Subcutaneous adipose tissue (tissue), 4 donors: Measurements from ENCODE around the gene TAF12. TPM values are rescaled to one million over a fixed set of nuclear protein-coding genes. Genes with fewer than 3 reads are reported as not detected.

Experiments
- CTCF ChIP-seq: fragments of 450-650 bp; IDR thresholded peaks from one replicate; pipeline ENCODE4 v1.5.1; 2016; ENCODE audit warnings: low read depth, mild to moderate bottlenecking, control low read depth, antibody characterized with exemption, moderate library complexity
- total RNA-seq, 4 donors: library from RNA; depleted of rRNA; stranded (reverse); fragments of >200 nt; gene quantifications; one replicate each; pipeline ENCODE4 v1.1.0, GENCODE V29; 2016

TAF12 gene
- total RNA-seq, 4 donors from 2014 or later, result 18.3 to 27.1 (median 23.3) TPM

- TF ChIP-seq CTCF, result no peak
Observed at GRCh38 chr1:28604962-28605361, 37.9 kb downstream of the TAF12 start.

- no peak for TF ChIP-seq CTCF
Observed at GRCh38 chr1:28604411-28604810, 38.5 kb downstream of the TAF12 start.

- TF ChIP-seq CTCF, result no peak
Observed at GRCh38 chr1:28602536-28603439, 40.1 kb downstream of the TAF12 start.

GRCh38 chr1:28601696-28602095, 41.2 kb downstream of the TAF12 start:
- TF ChIP-seq CTCF, result no peak

GRCh38 chr1:28595412-28596191, 47.3 kb downstream of the TAF12 start:
- TF ChIP-seq CTCF, result no peak

GRCh38 chr1:28592321-28593071, 50.4 kb downstream of the TAF12 start:
- TF ChIP-seq CTCF, result no peak
